A204.1 (cell line): ENCODE results near the gene LONRF3.

Source experiments
- FAIRE-seq: peaks from 2 replicates; lab custom pipeline; 2012; peaks lifted over from hg19 to GRCh38; lab: Jason Lieb, UNC

Gene LONRF3

GRCh38 chrX:118974088-118974907 is at the start of gene LONRF3:
Gene LONRF3 (plus strand): TSS chrX:118974618. CDS start chrX:118974781, 163 bp downstream.
- no peak for FAIRE-seq

- no peak for FAIRE-seq
Measured at GRCh38 chrX:118928151-118928550, 46.3 kb upstream of the LONRF3 start.

- no peak for FAIRE-seq
Measured at GRCh38 chrX:118935352-118935751, 39.1 kb upstream of the LONRF3 start.

- FAIRE-seq = no peak
Measured at GRCh38 chrX:118941147-118941546, 33.3 kb upstream of the LONRF3 start.

GRCh38 chrX:118943102-118943501 is 31.3 kb upstream of the LONRF3 start:
- no peak for FAIRE-seq

- FAIRE-seq = no peak
Measured at GRCh38 chrX:118945921-118946320, 28.5 kb upstream of the LONRF3 start.

- FAIRE-seq = no peak
Measured at GRCh38 chrX:118948270-118948669, 26.1 kb upstream of the LONRF3 start.

- no peak for FAIRE-seq
Measured at GRCh38 chrX:118961866-118962560, 12.4 kb upstream of the LONRF3 start.

GRCh38 chrX:118963159-118963558 is 11.3 kb upstream of the LONRF3 start:
- FAIRE-seq = no peak

- FAIRE-seq = no peak
Measured at GRCh38 chrX:118964252-118964651, 10.2 kb upstream of the LONRF3 start.

- no peak for FAIRE-seq
Measured at GRCh38 chrX:118965395-118965794, 9.0 kb upstream of the LONRF3 start.

GRCh38 chrX:118968031-118968430 is 6.4 kb upstream of the LONRF3 start:
- FAIRE-seq = no peak

GRCh38 chrX:118971552-118971951 is 2.9 kb upstream of the LONRF3 start:
- no peak for FAIRE-seq

GRCh38 chrX:118973389-118974087 is 880 bp upstream of the LONRF3 start:
- FAIRE-seq = no peak

- no peak for FAIRE-seq
Measured at GRCh38 chrX:118974908-118975671, 672 bp downstream of the LONRF3 start.

GRCh38 chrX:118975831-118976598 is 1.6 kb downstream of the LONRF3 start:
- no peak for FAIRE-seq

- no peak for FAIRE-seq
Measured at GRCh38 chrX:118976599-118977340, 2.4 kb downstream of the LONRF3 start.

GRCh38 chrX:118977424-118977823 is 3.0 kb downstream of the LONRF3 start:
- FAIRE-seq = no peak

GRCh38 chrX:118978451-118978850 is 4.0 kb downstream of the LONRF3 start:
- no peak for FAIRE-seq

- no peak for FAIRE-seq
Measured at GRCh38 chrX:118980761-118981160, 6.3 kb downstream of the LONRF3 start.

GRCh38 chrX:118983513-118983912 is 9.1 kb downstream of the LONRF3 start:
- FAIRE-seq = no peak
